Measurements from ENCODE around the gene ARFRP1. TPM values are rescaled to one million over a fixed set of nuclear protein-coding genes. Genes with fewer than 3 reads are reported as not detected.

ARFRP1 gene
- total RNA-seq, 1 donor from 2014 or later: 34.2 TPM

GRCh38 chr20:63706027-63706695 is 1.6 kb downstream of the ARFRP1 start:
- DNase-seq (ENCODE audit: missing footprints): peak; percentile 58
- intact Hi-C loops (cut with DNase I): no loop called here
- ATAC-seq: no peak

GRCh38 chr20:63705232-63706026 is 2.3 kb downstream of the ARFRP1 start:
- intact Hi-C loops (cut with DNase I): no loop called here
- ATAC-seq: no peak
- DNase-seq (ENCODE audit: missing footprints): no peak

- intact Hi-C loops (cut with DNase I): no loop called here
- ATAC-seq (no peak), DNase-seq (ENCODE audit: missing footprints) (peak; percentile 45)
Measured at GRCh38 chr20:63704749-63705117, 3.0 kb downstream of the ARFRP1 start.

GRCh38 chr20:63703976-63704748 is 3.6 kb downstream of the ARFRP1 start:
- peak; percentile 56 for DNase-seq (ENCODE audit: missing footprints)
- intact Hi-C loops (cut with DNase I): no loop called here

GRCh38 chr20:63703471-63703975 is 4.3 kb downstream of the ARFRP1 start:
- intact Hi-C loops (cut with DNase I): no loop called here
- DNase-seq (ENCODE audit: missing footprints): peak; percentile 45
- ATAC-seq: no peak

More at GRCh38 chr20:63703976-63704748, 3.6 kb downstream of the ARFRP1 start:
- no peak for ATAC-seq

GRCh38 chr20:63702751-63703470 is 4.9 kb downstream of the ARFRP1 start:
- no peak for DNase-seq (ENCODE audit: missing footprints)
- ATAC-seq: no peak
- intact Hi-C loops (cut with DNase I): no loop called here

- no peak for ATAC-seq
- intact Hi-C loops (cut with DNase I): no loop called here
- DNase-seq (ENCODE audit: missing footprints): no peak
Measured at GRCh38 chr20:63702036-63702665, 5.6 kb downstream of the ARFRP1 start.

- intact Hi-C loops (cut with DNase I): no loop called here
- DNase-seq (ENCODE audit: missing footprints) (peak; percentile 46), ATAC-seq (no peak)
Measured at GRCh38 chr20:63701329-63702035, 6.3 kb downstream of the ARFRP1 start.

- intact Hi-C loops (cut with DNase I): no loop called here
- no peak for ATAC-seq
- peak; percentile 39 for DNase-seq (ENCODE audit: missing footprints)
Measured at GRCh38 chr20:63701051-63701328, 6.8 kb downstream of the ARFRP1 start.

GRCh38 chr20:63700199-63701050 is 7.4 kb downstream of the ARFRP1 start:
- intact Hi-C loops (cut with DNase I): no loop called here
- DNase-seq (ENCODE audit: missing footprints) (peak; percentile 35), ATAC-seq (no peak)

GRCh38 chr20:63699466-63700198 is 8.1 kb downstream of the ARFRP1 start:
- intact Hi-C loops (cut with DNase I): no loop called here
- no peak for ATAC-seq
- DNase-seq (ENCODE audit: missing footprints): peak; percentile 35

GRCh38 chr20:63698739-63699465 is 8.9 kb downstream of the ARFRP1 start:
- no peak for ATAC-seq
- DNase-seq (ENCODE audit: missing footprints): peak; percentile 72
- intact Hi-C loops (cut with DNase I): no loop called here

- ATAC-seq: no peak
- intact Hi-C loops (cut with DNase I): no loop called here
- peak; percentile 33 for DNase-seq (ENCODE audit: missing footprints)
Measured at GRCh38 chr20:63697868-63698545, 9.8 kb downstream of the ARFRP1 start.

- ATAC-seq: no peak
- DNase-seq (ENCODE audit: missing footprints): peak; percentile 55
- intact Hi-C loops (cut with DNase I): no loop called here
Measured at GRCh38 chr20:63697357-63697867, 10.4 kb downstream of the ARFRP1 start.

Data from Right ventricle myocardium inferior (tissue), 1 donor.